GM23338 (cell line): ENCODE results near the gene VPS13A.

Experiments
- CREB1 ChIP-seq: fragments of 250-450 bp; sonication (Bioruptor Pico); IDR thresholded peaks from 2 replicates; pipeline ENCODE4 v1.5.0; 2020; ENCODE audit warnings: low read depth, mild to moderate bottlenecking, moderate library complexity
- EZH2 ChIP-seq: fragments of 200-600 bp; sonication (generic); IDR thresholded peaks from one replicate; pipeline ENCODE4 v1.8.0; 2017; ENCODE audit warnings: antibody characterized with exemption, mild to moderate bottlenecking, low read depth; ENCODE audit not compliant: unreplicated experiment
- EZH2phosphoT487 ChIP-seq: fragments of 200-600 bp; sonication (generic); IDR thresholded peaks from one replicate; pipeline ENCODE4 v1.8.1; 2018; ENCODE audit warnings: antibody characterized with exemption; ENCODE audit not compliant: unreplicated experiment
- JUNB ChIP-seq: IDR thresholded peaks from one replicate; pipeline ENCODE4 v1.6.1; 2016; ENCODE audit warnings: antibody characterized with exemption; ENCODE audit not compliant: unreplicated experiment
- POLR2AphosphoS5 ChIP-seq: IDR thresholded peaks from 2 replicates; pipeline ENCODE4 v1.6.1; 2016; ENCODE audit warnings: antibody characterized with exemption, low read depth
- STAT1 ChIP-seq: IDR thresholded peaks from one replicate; pipeline ENCODE4 v1.6.1; 2016; ENCODE audit warnings: antibody characterized with exemption; ENCODE audit not compliant: unreplicated experiment
- ZNF331 ChIP-seq: fragments of 250-450 bp; sonication (Bioruptor Pico); IDR thresholded peaks from 2 replicates; pipeline ENCODE4 v1.5.0; 2020; ENCODE audit warnings: low read depth, mild to moderate bottlenecking, moderate library complexity
- TF ChIP-seq, protein P1 (sequence below), 2 experiments: fragments of 200-600 bp in 1 of 2; sonication (generic) in 1 of 2; conservative IDR thresholded peaks; 2 replicates each; pipeline versions ENCODE4 v1.5.1 to v1.6.1; 2016 to 2017; ENCODE audit warnings: antibody characterized with exemption in 2 of 2, low read depth in 2 of 2, mild to moderate bottlenecking in 2 of 2, moderate library complexity in 1 of 2
- TF ChIP-seq, protein P2 (sequence below): IDR thresholded peaks from one replicate; pipeline ENCODE4 v1.6.1; 2018; ENCODE audit warnings: antibody characterized with exemption; ENCODE audit not compliant: unreplicated experiment
- TF ChIP-seq, protein P3 (sequence below): IDR thresholded peaks from 2 replicates; pipeline ENCODE4 v1.6.1; 2016; ENCODE audit warnings: antibody characterized with exemption

DNA sequence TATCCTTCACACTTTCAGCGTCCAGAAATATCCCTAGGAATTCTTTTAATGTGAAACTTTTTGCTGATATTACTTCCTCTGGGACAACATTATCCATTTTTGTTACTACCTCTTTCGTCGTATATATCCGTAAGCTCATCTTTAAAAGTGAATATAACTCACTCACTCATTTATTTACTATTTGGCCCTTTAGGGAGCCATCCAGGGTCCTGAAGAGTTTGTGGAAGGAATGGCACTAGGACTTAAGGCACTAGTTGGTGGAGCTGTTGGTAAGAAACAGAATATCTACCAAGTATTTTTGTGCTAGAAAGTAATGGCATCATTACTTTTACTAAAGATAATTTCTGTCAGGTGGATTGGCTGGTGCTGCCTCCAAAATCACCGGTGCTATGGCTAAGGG lies 192.7 kb downstream of the VPS13A start:
- TF ChIP-seq CREB1 (CRISPR knock-in tag) = no peak
- TF ChIP-seq, protein P1, sequence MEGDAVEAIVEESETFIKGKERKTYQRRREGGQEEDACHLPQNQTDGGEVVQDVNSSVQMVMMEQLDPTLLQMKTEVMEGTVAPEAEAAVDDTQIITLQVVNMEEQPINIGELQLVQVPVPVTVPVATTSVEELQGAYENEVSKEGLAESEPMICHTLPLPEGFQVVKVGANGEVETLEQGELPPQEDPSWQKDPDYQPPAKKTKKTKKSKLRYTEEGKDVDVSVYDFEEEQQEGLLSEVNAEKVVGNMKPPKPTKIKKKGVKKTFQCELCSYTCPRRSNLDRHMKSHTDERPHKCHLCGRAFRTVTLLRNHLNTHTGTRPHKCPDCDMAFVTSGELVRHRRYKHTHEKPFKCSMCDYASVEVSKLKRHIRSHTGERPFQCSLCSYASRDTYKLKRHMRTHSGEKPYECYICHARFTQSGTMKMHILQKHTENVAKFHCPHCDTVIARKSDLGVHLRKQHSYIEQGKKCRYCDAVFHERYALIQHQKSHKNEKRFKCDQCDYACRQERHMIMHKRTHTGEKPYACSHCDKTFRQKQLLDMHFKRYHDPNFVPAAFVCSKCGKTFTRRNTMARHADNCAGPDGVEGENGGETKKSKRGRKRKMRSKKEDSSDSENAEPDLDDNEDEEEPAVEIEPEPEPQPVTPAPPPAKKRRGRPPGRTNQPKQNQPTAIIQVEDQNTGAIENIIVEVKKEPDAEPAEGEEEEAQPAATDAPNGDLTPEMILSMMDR (conservative IDR thresholded peaks at IDR 0.05; ENCODE audit: low read depth in 2 of 2) = no peak
- no peak for TF ChIP-seq EZH2
- TF ChIP-seq POLR2AphosphoS5 = no peak
- no peak for TF ChIP-seq EZH2phosphoT487
- TF ChIP-seq, protein P2, sequence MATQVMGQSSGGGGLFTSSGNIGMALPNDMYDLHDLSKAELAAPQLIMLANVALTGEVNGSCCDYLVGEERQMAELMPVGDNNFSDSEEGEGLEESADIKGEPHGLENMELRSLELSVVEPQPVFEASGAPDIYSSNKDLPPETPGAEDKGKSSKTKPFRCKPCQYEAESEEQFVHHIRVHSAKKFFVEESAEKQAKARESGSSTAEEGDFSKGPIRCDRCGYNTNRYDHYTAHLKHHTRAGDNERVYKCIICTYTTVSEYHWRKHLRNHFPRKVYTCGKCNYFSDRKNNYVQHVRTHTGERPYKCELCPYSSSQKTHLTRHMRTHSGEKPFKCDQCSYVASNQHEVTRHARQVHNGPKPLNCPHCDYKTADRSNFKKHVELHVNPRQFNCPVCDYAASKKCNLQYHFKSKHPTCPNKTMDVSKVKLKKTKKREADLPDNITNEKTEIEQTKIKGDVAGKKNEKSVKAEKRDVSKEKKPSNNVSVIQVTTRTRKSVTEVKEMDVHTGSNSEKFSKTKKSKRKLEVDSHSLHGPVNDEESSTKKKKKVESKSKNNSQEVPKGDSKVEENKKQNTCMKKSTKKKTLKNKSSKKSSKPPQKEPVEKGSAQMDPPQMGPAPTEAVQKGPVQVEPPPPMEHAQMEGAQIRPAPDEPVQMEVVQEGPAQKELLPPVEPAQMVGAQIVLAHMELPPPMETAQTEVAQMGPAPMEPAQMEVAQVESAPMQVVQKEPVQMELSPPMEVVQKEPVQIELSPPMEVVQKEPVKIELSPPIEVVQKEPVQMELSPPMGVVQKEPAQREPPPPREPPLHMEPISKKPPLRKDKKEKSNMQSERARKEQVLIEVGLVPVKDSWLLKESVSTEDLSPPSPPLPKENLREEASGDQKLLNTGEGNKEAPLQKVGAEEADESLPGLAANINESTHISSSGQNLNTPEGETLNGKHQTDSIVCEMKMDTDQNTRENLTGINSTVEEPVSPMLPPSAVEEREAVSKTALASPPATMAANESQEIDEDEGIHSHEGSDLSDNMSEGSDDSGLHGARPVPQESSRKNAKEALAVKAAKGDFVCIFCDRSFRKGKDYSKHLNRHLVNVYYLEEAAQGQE = peak; percentile 48
- no peak for TF ChIP-seq STAT1
- no peak for TF ChIP-seq ZNF331 (CRISPR knock-in tag)
- TF ChIP-seq, protein P3, sequence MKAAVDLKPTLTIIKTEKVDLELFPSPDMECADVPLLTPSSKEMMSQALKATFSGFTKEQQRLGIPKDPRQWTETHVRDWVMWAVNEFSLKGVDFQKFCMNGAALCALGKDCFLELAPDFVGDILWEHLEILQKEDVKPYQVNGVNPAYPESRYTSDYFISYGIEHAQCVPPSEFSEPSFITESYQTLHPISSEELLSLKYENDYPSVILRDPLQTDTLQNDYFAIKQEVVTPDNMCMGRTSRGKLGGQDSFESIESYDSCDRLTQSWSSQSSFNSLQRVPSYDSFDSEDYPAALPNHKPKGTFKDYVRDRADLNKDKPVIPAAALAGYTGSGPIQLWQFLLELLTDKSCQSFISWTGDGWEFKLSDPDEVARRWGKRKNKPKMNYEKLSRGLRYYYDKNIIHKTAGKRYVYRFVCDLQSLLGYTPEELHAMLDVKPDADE = no peak
- TF ChIP-seq JUNB = no peak
